HepG2 (cell line): ENCODE results near the gene ENPP1. TPM values are rescaled to one million over a fixed set of nuclear protein-coding genes. Genes with fewer than 3 reads are reported as not detected.

ENCODE experiments used
- HNRNPLL ChIP-seq: fragments of 200-400 bp; formaldehyde crosslinking; IDR thresholded peaks from 2 replicates; pipeline ENCODE4 v1.6.1; 2017; ENCODE audit warnings: mild to moderate bottlenecking, low read depth, low read length; ENCODE audit not compliant: poor library complexity, severe bottlenecking
- KAT7 ChIP-seq: IDR thresholded peaks from 2 replicates; pipeline ENCODE4 v1.6.1; 2018; ENCODE audit warnings: borderline replicate concordance, missing compliant biosample characterization
- LCORL ChIP-seq, 2 experiments: fragments of 450-650 bp in 1 of 2; sonication (generic) in 1 of 2; formaldehyde crosslinking in 1 of 2; IDR thresholded peaks; 2 replicates each; pipeline versions ENCODE4 v1.5.0 to v1.6.1; 2017 to 2020; ENCODE audit warnings: antibody characterized with exemption in 1 of 2, missing genetic modification reagents in 1 of 2
- RARG ChIP-seq: sonication (generic); formaldehyde crosslinking; IDR thresholded peaks from 2 replicates; pipeline ENCODE4 v1.4.0; 2020; ENCODE audit warnings: low read depth, mild to moderate bottlenecking, missing genetic modification reagents
- TBX3 ChIP-seq: fragments of 450-650 bp; IDR thresholded peaks from 2 replicates; pipeline ENCODE4 v1.6.1; 2017; ENCODE audit warnings: antibody characterized with exemption, mild to moderate bottlenecking, inconsistent platforms, borderline replicate concordance
- THAP8 ChIP-seq: sonication (generic); formaldehyde crosslinking; IDR thresholded peaks from 2 replicates; pipeline ENCODE4 v1.5.1; 2020; ENCODE audit warnings: missing genetic modification reagents, mild to moderate bottlenecking, borderline replicate concordance
- ZBTB42 ChIP-seq: sonication (generic); formaldehyde crosslinking; IDR thresholded peaks from 2 replicates; pipeline ENCODE4 v1.5.0; 2020; ENCODE audit warnings: mild to moderate bottlenecking, missing genetic modification reagents
- ZFP91 ChIP-seq: sonication (generic); formaldehyde crosslinking; IDR thresholded peaks from 2 replicates; pipeline ENCODE4 v1.9.0; 2022; ENCODE audit warnings: missing genetic modification reagents, mild to moderate bottlenecking, borderline replicate concordance
- ZNF121 ChIP-seq: sonication (generic); formaldehyde crosslinking; IDR thresholded peaks from 2 replicates; pipeline ENCODE4 v1.5.0; 2020; ENCODE audit warnings: mild to moderate bottlenecking, missing genetic modification reagents
- ZNF547 ChIP-seq: sonication (generic); formaldehyde crosslinking; IDR thresholded peaks from 2 replicates; pipeline ENCODE4 v1.5.1; 2020; ENCODE audit warnings: mild to moderate bottlenecking, missing genetic modification reagents
- ZSCAN20 ChIP-seq: sonication (generic); formaldehyde crosslinking; IDR thresholded peaks from 2 replicates; pipeline ENCODE4 v1.4.0; 2020; ENCODE audit warnings: missing genetic modification reagents, mild to moderate bottlenecking, borderline replicate concordance
- polyA plus RNA-seq, 8 experiments: library from polyadenylated mRNA; depleted of rRNA in 3 of 8; stranded (reverse) in 7 of 8; unstranded in 1 of 8; fragments of >200 nt; fragmentation: Illumina TruSeq in 4 of 8; extraction: Trizol in 4 of 8; gene quantifications; 2 replicates each; pipeline versions ENCODE4 v1.2.1 to v1.2.3, GENCODE V29; 2011 to 2016; ENCODE audit warnings: low read depth in 4 of 8, missing spikeins in 1 of 8, mixed read lengths in 1 of 8; ENCODE audit not compliant: insufficient read depth in 1 of 8
- total RNA-seq, 5 experiments: library from RNA; depleted of rRNA; stranded (reverse); fragments of >200 nt; fragmentation: Illumina TruSeq; extraction: Trizol; gene quantifications; 2 replicates each; pipeline ENCODE4 v1.2.3, GENCODE V29; 2016; ENCODE audit warnings: low read depth in 1 of 5
- TF ChIP-seq, protein P1 (sequence below): sonication (generic); formaldehyde crosslinking; IDR thresholded peaks from 2 replicates; pipeline ENCODE4 v1.4.0; 2020; ENCODE audit warnings: mild to moderate bottlenecking, missing genetic modification reagents, borderline replicate concordance
- TF ChIP-seq, protein P2 (sequence below), 2 experiments: sonication (generic) in 1 of 2; formaldehyde crosslinking in 1 of 2; IDR thresholded peaks; 2 replicates each; pipeline versions ENCODE4 v1.4.0 to v1.6.1; 2018 to 2020; ENCODE audit warnings: missing genetic modification reagents in 2 of 2, borderline replicate concordance in 1 of 2, low read depth in 1 of 2, mild to moderate bottlenecking in 1 of 2, missing biosample characterization in 1 of 2

ENPP1 gene
- total and polyA plus RNA-seq, 2 of the 13 experiments (the other 11 are each of a cell fraction or from before 2014, with no cell fraction given): 56.5 to 160 TPM

GRCh38 chr6:131894493-131895424, 86.9 kb downstream of the ENPP1 start (continued):
- TF ChIP-seq, protein P1, sequence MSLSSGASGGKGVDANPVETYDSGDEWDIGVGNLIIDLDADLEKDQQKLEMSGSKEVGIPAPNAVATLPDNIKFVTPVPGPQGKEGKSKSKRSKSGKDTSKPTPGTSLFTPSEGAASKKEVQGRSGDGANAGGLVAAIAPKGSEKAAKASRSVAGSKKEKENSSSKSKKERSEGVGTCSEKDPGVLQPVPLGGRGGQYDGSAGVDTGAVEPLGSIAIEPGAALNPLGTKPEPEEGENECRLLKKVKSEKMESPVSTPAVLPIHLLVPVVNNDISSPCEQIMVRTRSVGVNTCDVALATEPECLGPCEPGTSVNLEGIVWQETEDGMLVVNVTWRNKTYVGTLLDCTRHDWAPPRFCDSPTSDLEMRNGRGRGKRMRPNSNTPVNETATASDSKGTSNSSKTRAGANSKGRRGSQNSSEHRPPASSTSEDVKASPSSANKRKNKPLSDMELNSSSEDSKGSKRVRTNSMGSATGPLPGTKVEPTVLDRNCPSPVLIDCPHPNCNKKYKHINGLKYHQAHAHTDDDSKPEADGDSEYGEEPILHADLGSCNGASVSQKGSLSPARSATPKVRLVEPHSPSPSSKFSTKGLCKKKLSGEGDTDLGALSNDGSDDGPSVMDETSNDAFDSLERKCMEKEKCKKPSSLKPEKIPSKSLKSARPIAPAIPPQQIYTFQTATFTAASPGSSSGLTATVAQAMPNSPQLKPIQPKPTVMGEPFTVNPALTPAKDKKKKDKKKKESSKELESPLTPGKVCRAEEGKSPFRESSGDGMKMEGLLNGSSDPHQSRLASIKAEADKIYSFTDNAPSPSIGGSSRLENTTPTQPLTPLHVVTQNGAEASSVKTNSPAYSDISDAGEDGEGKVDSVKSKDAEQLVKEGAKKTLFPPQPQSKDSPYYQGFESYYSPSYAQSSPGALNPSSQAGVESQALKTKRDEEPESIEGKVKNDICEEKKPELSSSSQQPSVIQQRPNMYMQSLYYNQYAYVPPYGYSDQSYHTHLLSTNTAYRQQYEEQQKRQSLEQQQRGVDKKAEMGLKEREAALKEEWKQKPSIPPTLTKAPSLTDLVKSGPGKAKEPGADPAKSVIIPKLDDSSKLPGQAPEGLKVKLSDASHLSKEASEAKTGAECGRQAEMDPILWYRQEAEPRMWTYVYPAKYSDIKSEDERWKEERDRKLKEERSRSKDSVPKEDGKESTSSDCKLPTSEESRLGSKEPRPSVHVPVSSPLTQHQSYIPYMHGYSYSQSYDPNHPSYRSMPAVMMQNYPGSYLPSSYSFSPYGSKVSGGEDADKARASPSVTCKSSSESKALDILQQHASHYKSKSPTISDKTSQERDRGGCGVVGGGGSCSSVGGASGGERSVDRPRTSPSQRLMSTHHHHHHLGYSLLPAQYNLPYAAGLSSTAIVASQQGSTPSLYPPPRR: peak; percentile 53; the same call in 1 of the 2 replicates
- TF ChIP-seq LCORL (IDR thresholded peaks at IDR 0.05) (0 out of 2 replicates have a peak, but pooled peaks have one; percentile 29), LCORL (CRISPR knock-in tag; IDR thresholded peaks at IDR 0.05) (peak; percentile 73; the same call in 1 of the 2 replicates), ZSCAN20 (no peak), ZFP91 (no peak), ZBTB42 (CRISPR knock-in tag) (no peak), THAP8 (CRISPR knock-in tag) (no peak), ZNF121 (CRISPR knock-in tag) (no peak), HNRNPLL (no peak), ZNF547 (CRISPR knock-in tag) (0 out of 2 replicates have a peak, but pooled peaks have one; percentile 38), RARG (0 out of 2 replicates have a peak, but pooled peaks have one; percentile 55), KAT7 (CRISPR knock-in tag) (0 out of 2 replicates have a peak, but pooled peaks have one; percentile 53), TBX3 (peak; percentile 74)
- TF ChIP-seq, protein P2, sequence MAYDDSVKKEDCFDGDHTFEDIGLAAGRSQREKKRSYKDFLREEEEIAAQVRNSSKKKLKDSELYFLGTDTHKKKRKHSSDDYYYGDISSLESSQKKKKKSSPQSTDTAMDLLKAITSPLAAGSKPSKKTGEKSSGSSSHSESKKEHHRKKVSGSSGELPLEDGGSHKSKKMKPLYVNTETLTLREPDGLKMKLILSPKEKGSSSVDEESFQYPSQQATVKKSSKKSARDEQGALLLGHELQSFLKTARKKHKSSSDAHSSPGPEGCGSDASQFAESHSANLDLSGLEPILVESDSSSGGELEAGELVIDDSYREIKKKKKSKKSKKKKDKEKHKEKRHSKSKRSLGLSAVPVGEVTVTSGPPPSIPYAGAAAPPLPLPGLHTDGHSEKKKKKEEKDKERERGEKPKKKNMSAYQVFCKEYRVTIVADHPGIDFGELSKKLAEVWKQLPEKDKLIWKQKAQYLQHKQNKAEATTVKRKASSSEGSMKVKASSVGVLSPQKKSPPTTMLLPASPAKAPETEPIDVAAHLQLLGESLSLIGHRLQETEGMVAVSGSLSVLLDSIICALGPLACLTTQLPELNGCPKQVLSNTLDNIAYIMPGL (CRISPR knock-in tag; IDR thresholded peaks at IDR 0.05; ENCODE audit: borderline replicate concordance in 1 of 2, low read depth in 1 of 2): 0 out of 4 replicates have a peak, but pooled peaks of 1 of the 2 experiments have one; percentile 8
